NCI-H146 treated with DMSO at 0.1 percent for 48 hours (cell line): Measurements from ENCODE around the gene BASP1.
"Not testable (repeated sequence)": the region's sequence is repeated elsewhere in the genome, so short reads cannot be mapped to it uniquely, and the experiment has no call there.

Experiments used
- DNase-seq: peaks from one replicate; lab custom pipeline; 2025; ENCODE audit not compliant: unreplicated experiment; lab: John Stamatoyannopoulos, UW

The BASP1 gene

GRCh38 chr5:17312358-17312757 lies 94.9 kb downstream of the BASP1 start:
- no peak for DNase-seq

- peak; percentile 68 for DNase-seq
These were observed 97.6 kb downstream of the BASP1 start for GRCh38 chr5:17314907-17315471.

GRCh38 chr5:17315710-17316221 lies 98.3 kb downstream of the BASP1 start:
- no peak for DNase-seq

- DNase-seq: no peak
These were observed 99.6 kb downstream of the BASP1 start for GRCh38 chr5:17316970-17317459.

- DNase-seq: no peak
These were observed 100.0 kb downstream of the BASP1 start for GRCh38 chr5:17317473-17317872.

- not testable (repeated sequence) for DNase-seq
These were observed 101.7 kb downstream of the BASP1 start for GRCh38 chr5:17319095-17319494.

- no peak for DNase-seq
These were observed 108.6 kb downstream of the BASP1 start for GRCh38 chr5:17325770-17326599.
